HG03097 (cell line): ENCODE results near the gene EPB42.

Source experiments
- ATAC-seq: cut with Tn5 transposase; IDR thresholded peaks from one replicate; pipeline ENCODE4 v1.9.1; 2021; ENCODE audit not compliant: unreplicated experiment, low FRiP score

EPB42 gene

DNA sequence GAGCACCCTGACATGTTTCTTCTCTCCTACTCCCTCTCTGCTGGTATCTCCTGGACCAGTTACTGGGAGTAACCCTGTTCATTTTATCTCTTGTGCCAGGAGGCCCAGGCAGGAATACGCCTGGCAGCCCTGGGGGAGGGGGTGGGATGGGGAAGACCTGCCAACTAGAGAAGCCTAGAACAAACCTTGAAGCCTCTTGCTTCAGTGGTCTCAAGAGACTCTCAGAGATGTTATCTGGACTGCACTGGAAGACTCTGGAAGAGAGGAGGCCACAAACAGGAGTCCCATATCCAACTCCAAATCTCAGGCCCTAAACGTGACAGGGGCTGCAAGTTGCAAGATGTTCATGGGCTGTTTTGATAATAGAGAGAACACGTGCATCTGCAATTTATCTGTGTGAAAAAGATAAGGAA lies at the start of gene EPB42:
TSS of gene EPB42 (minus strand) at position 28 of the 413 bp plus-strand sequence. CDS start 193 bp downstream, outside the sequence.
- no peak for ATAC-seq

DNA sequence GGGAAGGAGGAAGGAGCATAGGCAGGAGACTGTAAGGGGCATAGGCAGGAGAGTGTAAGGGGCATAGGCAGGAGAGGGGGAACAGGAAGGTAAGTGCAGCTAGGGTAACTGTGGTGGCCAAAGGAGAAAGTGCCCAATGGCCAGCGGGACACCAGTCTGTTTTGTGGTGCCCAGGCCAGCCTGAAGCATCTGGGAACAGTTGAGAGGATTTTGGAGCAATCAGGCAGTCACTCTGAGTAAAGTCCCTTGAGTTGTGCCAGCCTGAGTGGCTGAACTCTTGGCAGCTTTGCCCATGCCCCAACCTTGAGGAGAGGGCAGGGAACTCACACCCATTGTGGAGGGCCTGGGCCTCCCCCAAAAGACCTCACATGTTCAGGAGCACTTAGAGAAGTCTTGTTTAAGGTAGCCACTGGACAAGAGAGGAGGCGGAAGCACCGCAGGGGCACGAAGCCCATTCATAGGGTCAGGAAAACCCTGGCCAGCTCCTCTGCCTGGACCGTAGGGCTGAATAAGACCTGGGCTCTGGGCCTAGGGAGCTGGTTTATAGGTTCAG lies 49.4 kb upstream of the EPB42 start:
- no peak for ATAC-seq

DNA sequence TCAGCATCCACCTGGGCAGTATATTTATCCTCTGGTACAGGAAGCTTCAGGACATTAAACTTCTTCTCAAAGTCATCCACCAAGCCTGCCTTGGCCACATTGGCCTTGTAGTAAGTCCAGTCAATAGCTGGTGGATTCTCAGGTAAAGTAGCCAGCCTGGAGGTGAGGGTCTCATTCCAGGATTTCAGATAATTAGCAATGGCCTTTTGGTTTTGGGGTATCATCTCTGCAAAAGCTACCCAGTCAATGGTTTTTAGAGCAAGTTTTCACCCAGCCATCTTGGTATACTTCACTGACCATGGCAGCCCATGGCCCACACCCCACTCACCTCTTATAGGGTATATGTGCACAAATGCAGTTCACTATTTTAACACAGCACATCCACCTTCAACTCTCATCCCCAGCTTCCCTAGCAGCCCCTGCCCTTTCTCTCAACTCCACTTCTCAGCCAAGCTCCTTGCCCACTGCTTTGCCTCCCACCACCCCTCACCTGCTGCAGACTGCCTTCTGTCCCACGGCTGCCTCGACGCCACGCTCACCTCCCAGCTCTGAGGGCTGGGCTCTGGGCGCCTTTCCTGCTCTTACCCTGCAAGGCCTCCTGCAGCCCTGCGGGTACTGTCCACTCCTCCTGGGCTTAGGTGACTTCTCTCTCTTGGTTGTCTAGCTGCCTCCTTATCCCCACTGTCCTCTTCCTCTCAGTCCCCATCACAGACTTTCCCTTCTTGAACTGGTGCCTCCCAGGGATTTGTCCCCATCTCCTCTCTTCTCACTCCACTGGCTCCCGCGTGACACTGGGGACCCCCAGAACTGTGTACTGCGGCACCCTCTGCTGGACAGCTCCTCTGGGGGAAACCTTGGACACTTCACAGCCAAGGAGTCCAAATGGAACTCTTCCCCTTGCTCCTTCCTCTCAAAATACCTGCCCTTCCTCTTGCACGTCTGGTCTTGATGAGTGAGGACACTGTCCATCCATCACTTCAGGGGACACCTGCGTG lies 47.6 kb upstream of the EPB42 start:
- ATAC-seq = no peak

DNA sequence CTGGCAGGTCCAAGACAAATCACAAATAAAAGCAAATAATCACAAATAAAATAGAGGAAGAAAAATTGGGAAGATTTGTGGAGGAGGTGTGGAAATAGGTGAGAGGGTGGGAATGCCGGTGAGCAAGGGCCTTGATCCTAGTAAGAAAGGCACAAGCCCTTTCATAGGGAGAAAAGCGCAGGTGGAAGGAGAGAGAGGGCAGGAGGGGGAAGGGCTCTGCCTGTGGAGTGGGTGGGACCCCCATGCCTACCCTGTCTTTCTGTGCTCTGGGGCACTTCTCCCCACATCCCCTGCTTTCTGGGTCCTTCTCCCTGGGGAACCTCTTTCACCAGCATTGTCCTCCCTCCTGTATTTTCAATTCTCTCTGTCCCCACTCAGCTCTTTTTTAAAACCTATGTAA lies 46.6 kb upstream of the EPB42 start:
- ATAC-seq = no peak

DNA sequence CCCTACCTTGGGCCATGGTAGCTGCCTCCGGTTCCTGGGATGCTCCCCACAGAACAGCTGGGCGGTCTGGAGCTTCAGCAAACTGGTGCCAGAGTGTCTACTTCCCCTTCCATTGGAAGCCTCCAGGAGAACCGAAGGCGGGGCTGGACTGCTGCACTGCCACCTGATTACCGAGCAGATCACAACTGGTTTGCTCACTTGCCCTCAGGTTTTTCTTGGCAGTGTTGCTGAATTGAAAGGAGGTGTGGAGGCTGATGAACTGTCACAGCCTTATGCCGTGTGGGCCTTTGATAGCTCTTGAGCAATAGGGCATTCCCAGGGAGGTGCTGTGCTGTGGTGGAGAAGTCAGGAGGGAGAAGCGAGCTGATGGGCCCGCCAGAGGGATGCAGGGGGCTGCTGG lies 46.0 kb upstream of the EPB42 start, which contains the start of gene TGM5:
TSS of gene TGM5 (minus strand) at position 95 of the 400 bp plus-strand sequence. CDS start at position 16, 79 bp downstream.
- no peak for ATAC-seq

DNA sequence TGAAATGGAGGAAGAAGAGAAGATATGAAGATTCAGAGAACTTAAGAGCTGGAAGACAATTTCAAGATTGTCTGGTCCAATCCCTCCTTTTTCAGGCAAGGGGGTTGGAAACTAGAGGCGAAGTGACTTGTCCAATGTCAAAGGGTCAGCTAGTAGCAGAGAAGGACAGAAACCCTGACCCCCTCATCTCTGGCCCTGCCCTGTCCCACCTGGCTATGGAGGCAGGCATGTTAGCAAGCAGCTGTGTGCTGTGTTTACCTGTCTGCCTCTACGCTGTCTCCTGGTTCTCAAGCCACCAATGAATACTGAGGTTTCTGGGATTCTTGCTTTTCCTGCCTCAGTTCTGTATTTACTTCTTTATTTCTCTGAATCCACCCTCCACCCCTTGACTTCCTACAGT lies 45.6 kb upstream of the EPB42 start:
- no peak for ATAC-seq

DNA sequence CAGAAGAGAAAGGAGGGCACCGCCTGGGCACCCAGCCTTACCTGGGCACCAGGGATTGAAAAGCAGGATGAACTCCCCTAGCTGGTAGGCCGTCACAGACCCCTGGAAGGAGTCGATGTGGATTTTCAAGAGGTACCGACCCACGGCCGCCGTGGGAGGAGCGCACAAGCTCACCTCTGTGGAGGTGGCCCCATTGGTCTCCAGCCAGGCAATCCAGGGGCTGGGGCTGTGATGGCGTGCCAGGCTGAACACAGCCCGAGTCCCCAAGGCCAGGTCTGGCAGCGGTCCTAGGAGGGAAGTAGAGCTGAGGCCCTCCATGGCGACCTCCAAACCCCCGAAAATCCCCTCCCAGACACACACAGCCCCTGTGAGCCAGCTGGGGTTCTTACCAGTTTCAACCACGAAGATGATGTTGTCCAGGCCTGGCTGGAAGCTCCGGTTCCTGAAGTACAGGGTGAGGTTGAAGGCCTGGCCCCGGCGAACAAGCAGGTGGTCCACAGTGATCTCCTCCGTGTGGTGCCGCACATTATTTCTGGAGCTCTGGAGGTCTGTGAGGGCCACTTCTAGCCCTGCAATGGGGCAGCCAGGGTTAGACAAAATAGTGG lies 39.3 kb upstream of the EPB42 start:
- no peak for ATAC-seq

DNA sequence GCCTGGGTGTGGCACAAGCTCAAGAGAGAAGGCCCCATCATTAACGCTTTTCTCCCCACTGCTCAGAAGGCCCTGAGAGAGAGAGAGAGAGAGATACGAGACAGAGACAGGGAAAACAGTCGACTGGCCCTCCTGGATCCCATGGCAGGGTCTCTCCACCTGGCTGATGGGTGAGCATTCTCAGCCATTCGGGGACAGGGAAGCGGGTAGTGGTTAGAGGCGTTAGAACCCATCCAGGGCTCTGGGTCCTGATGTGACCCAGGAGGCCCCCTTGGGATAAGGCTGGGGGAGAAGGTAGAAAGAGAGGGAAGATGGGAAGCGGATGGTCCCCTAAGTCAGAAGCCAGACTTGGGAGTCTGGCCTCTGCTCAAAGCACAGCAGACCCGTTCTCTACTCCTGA lies 38.0 kb upstream of the EPB42 start:
- no peak for ATAC-seq

DNA sequence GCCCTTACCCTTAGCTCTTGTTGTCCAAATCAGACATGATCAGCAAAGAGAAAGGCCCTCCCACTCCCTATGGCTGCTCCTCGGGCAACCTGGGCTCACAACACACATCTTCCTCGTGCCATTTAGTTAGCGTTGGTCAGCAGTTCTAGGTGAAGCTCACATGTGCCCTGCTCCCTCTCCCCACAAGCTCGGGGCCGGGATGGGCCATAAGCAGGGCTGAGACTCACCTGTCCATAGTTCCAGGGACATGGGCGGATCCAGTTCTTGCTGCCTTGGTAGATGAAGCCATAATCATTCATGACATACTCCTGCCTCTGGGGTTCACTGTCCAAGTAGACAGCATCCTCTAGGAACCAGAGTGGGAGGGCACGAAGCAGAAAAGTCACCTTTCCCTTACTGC lies 35.5 kb upstream of the EPB42 start:
- ATAC-seq = no peak

DNA sequence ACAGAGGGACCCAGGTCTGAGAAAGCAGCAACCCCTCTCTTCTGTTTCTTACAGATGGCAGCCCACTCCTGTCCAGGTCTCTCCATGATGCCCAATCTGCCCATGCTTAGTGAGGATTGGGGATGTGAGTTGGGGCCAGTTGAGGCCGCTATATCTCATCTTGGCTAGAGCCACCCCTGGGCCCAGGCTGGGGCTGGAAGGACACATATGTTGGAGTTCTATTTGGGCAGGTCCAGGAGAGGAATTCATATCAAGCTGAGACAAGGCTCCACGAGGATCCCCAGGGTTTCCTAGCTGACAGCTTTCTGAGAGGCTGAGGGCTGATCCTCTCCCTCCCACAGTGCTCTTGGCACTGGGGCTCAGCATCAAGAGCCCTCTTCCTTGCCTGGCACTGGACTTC lies 34.6 kb upstream of the EPB42 start:
- no peak for ATAC-seq

DNA sequence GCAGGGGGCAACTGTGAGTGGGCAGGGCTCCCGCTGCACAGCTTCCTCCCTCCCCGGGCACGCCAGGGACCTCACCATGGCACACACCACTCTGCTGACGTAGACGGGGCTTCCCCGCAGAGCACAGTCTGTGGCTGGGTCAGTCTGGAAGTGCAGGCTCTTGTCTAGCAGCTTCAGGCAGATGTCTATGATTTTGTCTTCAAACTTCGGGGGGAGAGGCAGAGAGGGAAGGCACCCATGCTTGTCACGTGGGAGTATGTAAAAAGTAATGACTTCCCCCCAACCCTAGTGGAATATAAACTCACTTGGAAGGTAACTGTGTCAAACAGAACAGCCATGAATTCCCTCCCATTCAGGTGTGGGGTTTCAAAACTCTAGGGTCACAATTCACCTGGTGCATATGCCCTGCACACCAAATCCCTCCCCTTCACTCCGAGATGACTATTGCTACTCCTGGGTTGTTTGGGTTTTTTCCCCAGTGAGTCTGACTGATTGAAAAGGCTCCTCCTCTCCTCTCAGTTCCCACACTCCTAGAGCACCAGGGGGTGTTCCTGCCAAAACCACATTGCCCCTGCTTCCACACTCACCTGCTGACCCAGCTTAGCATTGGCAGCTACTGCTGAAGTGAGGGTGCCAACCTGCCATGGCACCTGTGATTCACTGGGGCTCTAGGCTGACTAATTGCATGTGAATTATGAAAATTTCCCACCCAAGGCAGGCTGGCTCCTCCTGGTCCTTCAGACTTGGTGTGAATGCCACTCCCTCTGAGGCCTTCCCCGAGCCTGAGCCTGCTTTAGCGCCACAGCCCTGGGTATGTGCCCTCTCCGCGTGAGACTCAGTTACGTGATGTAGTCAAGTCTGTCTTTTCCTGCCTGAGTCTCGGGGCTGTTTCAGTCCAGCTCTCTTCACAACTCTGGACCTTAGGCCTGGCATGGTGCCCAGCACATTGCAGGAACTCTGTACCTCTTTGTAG lies 32.9 kb upstream of the EPB42 start:
- peak; percentile 40 for ATAC-seq

DNA sequence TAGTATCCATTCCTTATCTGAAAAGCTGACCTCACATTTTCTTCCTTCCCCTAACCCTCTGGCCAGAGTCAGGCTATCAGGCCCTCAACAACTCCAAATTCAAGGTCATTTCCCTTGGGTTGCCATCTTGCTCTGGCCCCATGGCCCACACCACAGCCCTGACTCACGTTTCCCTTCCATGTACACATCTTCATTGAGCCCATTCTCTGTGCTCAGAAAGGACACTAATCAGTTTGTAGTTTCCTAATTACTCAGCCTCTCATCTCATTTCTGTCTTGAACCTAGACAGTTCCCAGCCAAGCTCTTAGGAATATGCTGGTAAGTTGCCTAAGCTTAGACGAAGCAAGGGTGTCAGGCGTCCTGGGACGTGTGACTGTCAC lies 31.0 kb upstream of the EPB42 start:
- no peak for ATAC-seq

DNA sequence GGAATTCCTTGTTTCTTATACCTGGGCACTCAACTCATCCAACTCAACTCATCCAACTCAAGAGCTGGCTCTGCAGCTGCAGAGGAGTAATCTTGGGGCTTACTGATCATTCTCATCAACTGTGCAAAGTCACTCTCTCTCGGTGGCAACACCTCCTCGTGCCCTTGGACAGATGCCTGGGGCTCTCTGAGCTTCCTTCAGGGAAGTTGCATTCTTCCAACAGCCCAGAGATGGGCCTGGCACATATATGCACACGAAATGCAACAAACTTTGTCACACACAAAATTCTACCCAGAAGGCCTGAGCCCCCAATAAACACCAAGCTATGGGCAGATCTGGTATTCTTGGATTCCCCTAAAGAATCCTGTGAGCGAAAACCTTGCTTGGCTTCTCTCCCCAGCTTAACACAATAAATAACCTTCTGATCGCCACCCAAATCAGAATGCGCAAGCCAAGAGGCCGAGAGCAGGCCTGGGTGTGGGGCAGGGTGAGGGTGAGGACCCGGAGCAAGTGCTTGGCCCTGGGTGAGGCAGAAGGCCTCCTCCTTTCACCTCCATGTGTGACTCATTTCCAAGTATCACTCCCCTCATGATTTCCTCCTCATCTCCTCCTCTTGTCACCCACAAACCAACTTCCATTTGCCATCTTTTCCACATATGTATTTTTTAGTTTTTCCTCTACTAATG lies 30.5 kb upstream of the EPB42 start:
- no peak for ATAC-seq

DNA sequence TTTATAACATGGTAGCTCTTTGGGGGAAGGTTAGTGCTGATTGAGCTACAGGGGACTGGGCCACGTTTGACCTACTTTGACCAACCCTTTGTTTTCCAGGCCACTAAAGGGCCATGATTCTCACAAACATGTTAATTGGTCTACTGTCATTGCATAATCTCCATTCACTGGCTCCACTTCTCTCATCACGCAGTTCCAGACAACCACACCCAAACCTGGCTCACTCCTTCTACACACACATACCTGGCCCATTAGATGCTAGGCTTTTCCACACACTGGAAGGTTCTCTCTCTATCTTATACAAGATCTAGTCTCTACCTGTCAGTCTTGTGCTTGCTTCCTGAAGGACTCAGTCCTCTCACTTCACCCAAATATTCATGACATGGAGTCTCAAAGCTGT lies 30.0 kb upstream of the EPB42 start:
- no peak for ATAC-seq

DNA sequence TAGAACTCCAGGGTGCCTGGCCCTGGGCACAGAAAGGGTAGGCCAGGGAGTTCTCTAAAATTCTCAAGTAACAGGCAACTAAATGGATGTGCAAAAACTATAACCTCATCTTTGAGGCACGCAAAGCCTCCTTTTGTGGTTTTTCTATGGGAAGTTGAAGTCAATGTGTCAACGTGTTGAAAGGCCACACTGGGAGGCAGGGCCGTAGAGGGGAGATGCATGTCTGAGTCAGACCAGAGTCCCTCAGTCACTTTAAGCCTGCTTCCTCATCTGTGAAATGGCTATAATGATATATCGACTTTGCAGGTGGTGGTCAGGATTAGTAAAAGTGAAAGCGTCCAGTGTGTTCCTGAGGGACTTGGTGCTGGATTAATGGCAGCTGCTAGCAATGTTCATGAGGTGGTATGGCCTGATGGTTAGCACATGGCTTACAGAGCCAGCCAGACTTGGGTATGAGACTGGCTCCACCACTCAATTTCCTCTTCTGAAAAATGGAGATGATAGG lies 28.9 kb upstream of the EPB42 start:
- ATAC-seq = peak; percentile 41

DNA sequence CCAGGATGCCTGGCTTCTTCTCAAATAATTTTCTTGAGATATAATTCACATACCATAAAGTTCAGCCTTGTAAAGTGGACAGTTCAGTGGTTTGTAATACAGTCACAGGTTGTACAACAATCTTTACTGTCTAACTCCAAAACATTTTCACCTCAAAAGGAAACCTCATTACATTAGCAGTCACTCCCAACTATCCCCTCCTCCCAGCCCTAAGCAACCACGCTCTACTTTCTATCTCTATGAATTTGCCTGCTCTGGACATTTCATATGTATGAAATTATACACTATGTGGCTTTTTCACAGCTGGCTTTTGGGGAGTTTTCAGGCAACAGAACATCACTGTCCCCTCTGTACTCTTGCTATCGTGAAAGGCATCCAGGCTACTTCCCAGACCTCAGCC lies 28.4 kb upstream of the EPB42 start:
- peak; percentile 19 for ATAC-seq

DNA sequence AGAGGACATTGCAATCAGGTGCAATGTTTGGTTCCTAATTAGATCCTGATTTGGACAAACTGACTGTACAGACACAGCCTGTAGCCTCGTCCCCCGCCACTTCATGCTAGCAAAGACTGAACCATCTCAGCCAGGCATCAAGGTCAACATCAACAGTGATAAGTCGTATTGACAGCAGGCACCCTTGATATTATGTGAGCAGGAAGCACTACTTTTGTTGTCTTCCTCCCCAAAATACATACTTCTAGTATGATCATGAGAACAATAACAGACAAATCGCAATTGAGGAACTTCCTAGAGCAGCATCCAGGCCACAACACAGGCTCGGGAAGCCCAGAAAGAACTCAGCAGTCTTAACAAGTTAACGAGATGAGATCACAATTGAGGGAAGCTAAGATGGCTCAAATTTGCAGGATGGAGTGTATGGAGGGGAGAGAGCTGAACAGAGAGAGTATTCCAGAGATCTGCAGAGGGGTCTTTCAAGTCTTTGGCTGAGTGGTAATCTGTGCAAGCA lies 25.5 kb upstream of the EPB42 start:
- no peak for ATAC-seq

DNA sequence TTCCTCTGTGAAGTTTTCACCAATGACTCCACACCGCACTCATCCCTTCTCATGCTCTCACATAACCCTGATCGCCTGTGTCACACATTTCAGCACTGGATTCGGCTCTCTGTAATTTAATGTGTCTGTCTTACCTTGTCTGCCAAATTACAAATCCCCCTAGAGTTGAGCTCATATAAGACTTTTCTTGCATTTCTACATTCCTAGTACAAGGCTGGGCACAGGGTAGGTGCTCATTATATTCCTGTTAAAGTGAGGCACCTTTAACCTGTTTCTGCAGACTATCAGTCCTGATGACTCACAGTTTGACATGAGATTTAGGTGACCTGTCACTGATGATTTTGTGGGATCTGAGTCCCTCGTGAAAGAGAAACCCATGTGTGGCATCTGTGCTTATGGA lies 23.3 kb upstream of the EPB42 start:
- ATAC-seq = no peak

DNA sequence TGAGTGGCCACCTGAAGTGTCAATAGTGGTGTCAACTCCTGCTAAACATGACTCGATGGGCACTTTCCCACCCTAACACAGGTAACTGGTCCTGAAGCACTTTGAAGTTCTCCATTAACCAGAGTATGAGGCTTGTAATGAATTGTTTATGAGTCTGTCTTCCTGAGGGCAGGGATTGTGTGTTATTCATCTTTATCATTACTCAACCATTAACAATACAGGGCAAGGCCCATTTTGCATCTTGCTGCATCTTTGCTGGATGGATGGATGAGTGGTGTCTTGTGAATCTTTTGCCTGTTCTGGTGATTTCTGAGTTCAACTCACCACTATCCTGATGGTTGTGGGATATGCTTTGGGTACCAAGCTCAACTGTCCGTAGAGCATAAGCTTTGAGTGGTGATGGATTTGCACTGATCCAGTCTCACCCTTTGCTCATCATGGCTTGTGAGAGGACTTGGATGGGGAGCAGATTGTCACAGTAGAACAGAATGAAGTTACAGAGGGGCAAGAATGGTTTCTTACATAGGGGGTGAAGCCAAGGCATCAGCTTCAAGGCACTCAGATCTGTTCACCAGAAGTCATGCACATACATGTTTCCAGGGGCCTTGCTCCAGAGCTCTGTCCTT lies 22.3 kb upstream of the EPB42 start:
- no peak for ATAC-seq
